ENCODE results near the gene MAGEF1.

Gene MAGEF1, protein sequence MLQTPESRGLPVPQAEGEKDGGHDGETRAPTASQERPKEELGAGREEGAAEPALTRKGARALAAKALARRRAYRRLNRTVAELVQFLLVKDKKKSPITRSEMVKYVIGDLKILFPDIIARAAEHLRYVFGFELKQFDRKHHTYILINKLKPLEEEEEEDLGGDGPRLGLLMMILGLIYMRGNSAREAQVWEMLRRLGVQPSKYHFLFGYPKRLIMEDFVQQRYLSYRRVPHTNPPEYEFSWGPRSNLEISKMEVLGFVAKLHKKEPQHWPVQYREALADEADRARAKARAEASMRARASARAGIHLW

DNA sequence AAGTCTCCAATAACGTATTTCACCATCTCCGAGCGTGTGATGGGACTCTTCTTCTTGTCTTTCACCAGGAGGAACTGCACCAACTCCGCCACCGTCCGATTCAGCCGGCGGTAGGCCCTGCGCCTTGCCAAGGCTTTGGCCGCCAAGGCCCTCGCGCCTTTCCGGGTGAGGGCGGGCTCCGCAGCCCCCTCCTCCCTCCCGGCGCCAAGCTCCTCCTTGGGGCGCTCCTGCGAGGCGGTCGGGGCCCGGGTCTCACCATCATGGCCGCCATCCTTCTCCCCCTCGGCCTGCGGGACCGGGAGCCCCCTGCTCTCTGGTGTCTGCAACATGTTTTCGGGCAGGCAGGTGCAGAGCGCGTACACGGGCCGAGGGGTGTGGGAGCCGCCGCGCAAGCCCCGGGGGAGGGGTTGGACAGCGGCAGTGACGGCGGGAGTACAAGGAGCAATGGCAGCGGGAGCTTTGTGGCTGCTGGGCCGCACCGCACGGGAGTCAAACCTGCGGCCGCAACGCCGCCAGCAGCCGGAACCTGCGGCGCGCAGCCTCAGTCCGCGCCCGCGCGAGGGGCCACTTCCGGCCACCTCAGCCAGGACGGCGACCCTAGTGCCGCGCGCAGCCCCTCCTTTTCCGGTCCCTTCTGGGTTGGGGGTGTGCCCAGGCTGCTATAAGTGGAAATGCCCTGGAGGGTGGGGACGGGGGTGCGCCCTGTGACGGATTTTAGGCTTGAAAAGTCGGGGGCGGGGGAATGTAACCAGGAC is at the start of gene MAGEF1:
MAGEF1 (minus strand) TSS at position 572 of the 755 bp plus-strand sequence; CDS start at position 329, 243 bp downstream.
- DNase-seq: peak; percentile 81

DNA sequence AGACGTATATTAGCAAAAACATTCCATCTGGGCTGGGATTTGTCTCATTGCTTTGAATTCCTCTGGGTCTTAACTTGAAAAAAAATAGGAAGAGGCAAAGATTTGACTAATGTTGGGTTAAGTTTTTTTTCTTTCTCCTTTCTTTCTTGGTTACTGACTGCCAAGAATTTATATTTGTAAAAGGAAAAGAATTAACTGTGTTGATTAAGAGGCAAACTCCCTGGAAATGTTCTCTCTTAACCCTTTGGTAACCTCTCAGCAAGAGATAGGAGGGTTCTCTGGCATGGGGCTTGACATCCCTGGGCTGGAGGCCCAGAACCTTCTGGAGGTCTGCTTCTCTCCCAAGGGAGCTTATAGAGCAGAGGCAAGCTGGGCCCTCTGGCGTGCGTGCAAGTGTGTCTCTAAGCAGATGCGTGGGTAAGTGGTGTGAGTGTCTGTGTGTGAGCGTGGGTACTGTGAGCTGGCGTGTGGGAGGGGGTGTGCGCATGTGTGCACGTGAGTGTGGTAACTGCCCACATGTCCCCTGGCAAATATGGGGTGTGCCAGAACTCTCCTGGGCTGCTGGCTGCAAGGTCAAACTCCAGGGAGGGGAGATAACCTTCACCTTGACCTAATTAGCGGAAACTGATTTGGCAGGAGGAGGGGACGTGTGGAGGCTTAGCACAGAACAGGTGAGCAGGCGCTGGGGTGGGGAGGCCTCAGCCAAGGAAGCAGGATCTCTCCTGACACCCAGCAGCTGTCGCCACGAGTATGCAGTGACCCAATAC is 49.4 kb upstream of the MAGEF1 start:
- no peak for DNase-seq

DNA sequence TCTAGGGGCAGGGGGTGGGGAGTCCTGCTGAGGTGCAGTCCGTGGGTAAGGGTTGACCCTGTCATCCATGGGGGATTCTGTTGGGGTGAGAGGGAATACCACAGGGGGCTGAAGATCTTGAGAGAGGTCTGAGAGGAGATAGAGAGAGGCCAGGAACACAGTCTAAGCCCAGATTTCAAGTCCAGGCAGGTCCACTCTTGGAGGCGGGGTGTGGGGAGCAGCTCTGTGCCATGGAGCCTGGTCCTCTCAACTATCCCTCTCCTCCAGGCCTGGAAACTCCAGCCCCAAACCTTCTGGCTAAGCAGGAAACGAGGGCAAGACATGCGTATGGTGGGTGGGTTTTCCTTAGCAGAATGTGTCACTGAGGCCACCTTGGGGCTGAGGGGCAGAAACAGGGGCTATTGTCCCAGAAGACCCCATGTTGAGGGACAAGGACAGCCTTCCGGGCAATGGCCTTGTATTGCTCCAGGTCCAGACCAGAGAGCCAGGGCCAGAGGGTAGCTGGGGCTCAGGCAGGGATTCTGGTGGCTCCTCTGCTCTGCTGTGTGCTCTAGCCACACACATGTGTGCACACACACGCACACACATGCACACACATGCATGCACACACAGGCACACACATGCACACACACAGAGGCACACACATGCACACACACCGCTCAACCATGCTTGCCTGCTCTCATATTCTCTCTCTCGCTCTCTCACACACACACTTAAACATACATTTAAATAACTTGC is 48.6 kb upstream of the MAGEF1 start:
- DNase-seq: no peak

DNA sequence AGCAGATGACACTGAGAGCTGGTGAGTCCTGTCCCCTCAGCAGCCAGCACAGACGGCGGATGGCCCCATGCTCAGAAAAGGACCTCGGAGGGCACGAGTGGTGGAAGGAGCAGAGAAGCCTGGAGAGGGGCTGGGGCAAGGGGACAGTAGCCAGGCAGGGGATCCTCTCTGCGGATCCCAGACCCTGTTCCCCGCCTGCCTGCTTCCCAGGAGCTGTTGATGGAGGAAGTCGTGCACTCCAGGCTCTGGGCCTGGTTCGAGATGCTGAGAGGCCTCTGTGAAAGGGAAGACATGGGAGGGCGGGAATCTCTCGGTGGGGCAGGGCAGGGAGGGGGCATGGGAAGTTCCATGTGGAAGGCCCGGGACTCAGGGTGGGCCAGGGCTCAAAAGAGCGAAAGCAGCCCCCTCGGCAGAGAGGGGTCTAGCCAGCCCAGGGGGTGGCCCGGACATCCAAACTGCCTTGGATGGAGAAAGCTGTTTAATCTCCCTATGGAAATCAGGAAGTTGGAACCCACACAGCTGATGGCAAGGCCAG is 47.9 kb upstream of the MAGEF1 start:
- DNase-seq: no peak

DNA sequence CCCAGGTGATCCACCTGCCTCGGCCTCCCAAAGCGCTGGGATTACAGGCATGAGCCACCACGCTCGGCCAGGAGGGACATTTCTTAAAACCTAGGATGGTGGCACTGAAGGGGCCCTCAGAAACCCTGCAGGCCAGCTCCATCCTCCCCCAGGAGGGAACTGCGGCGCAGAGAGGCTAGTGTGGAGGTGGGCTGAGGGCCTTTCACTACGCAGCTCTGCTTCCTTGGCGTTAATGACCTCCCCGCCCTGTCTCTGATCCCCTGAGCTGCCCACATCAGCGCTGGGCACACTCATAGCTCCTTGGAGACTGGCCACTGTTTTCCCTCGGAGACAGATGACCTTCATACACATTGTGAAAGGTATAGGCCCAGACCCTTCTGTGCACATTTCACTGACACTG is 46.2 kb upstream of the MAGEF1 start:
- no peak for DNase-seq

DNA sequence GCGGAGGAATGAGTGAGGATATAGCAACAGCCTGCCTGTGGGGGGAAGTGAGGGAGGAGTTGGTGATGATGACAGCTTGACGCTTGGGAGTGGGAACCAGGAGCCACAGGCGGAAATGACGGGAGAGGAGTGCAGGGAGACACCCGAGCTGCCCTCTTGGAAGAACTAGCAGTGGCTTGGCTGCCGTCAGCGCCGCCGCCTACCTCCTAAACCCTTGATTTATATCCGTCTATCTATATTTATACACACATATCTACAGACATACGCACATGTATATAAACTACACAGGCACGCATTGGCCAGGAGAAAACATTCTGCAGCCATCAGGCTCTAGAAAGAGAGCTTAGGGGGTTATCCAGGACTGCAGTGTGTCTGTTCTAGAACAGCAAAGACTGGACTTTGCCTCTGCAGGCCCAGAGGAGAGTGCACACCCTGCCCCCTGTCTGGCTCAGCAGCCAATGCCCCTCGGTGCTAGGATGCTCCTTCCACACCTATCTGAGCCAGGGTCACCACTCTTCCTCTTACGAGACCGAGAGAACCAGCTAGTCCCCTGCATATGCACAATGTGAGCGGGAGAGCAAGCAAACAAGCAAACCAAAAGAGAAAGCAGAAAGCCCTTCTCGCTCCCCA is 45.3 kb upstream of the MAGEF1 start:
- no peak for DNase-seq

DNA sequence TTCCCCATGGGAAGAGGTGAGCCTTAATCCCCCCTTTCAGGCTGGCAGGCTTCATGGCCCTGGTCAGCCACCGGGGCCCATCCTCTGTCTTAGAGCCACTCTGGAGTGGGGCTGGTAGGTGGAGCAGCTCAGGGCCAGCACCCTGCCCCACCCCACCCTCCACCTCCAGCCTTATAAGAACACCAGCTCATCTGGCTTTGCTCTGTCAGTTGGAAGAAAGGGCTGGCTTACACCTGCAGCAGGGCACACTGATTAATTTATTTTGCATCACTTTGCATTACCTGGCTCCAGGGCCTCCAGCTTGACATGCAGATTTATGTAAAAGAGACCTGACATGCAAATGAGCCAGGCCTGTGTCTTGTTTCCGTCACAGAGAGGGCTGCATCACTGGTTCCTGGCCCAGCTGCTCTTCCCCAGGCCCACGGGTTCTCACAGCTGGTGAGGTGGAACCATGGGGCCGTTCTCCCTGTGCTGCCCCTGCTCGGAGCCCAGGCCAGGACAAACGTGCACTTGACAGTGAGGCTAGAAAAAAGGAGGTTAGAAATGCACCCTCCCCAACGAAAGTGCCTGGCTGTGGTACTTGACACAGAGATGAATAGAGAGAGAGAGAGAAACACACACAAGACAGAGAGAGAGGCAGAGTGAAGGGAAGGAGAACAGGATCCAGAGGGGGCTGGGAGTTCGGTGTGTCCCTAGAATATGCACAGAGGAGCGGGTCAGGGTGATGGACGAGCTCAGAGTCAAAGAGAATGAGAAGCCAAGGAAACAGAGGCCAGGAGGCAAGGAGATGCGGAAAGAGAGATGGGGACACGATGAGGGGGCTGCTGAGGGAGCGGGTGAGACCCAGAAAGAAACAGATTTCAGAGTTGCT is 44.5 kb upstream of the MAGEF1 start:
- DNase-seq: no peak

DNA sequence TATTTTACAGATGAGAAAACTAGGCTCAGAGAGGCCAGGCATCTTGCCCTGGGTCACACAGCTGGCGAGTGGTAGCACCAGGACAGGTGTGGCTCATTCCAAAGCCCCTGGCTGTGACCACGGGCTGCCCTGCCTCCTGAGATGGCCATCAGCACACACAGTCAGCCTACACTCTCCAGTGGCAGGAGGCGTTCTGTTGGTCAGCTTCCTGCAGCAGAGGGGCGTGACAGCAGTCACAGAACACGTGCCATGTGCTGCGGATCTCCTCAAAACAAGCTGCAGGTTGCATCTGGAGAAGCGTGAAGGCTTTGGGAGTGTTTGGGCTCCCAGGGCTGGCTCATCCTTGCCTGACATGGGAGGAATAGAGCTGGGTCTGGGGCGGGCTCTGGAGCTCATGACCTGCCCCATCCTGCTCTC is 43.5 kb upstream of the MAGEF1 start:
- no peak for DNase-seq

DNA sequence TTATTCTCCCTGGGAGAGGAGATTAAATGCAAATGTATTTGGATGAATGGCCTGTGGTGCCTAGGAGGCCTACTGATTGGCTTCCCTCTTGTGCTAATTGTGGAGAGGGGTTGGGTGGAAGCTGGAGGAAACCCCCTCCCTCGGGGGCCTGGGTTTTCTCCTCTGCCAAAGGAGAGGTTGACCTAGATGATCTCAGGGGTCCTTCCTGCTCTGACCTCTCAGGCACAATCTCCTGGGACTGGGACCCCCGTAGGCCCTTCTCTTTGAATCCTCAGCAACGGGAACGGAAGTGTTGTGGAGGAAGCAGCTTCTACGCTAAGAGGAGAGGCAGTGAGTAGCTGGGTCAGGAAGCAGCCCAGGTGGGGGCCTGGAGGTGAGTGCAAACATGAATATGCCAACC is 40.5 kb upstream of the MAGEF1 start:
- DNase-seq: no peak

DNA sequence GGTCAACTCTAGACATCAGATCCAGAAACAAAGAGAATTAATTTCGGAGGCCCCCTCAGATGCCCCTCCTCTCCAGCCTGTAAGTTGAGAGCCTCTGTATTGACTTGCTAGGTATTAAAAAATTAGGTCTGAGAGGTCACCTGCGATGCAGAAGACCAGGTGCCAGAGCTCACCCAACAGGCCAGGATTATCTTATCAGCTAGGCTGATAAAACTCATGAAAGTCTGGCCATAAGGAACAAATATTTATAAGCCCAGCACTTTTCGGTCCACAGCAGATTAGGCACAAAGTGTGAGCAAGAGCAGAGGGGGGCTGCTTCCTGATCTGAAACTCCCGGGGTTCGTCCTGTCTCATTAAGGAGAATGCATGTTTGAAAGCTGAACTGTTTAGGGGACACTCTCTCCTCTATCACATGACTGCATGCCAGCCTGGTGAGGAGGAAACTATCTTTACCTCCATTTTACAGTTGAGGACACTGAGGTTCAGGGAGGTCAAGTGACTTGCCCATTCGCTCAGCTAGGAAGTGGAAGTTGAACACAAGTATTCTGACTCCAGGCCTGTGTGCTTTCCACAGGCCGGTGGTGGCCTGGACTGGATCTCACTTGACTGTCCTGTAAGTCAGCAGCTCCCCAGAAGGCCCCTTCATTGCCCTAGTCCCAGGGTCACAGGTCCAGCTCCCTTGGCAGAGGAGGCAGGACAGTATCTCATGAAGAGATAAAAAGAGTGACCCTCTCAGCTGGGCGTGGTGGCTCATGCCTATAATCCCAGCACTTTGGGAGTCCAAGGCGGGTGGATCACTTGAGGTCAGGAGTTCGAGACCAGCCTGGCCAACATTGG is 39.6 kb upstream of the MAGEF1 start:
- no peak for DNase-seq

DNA sequence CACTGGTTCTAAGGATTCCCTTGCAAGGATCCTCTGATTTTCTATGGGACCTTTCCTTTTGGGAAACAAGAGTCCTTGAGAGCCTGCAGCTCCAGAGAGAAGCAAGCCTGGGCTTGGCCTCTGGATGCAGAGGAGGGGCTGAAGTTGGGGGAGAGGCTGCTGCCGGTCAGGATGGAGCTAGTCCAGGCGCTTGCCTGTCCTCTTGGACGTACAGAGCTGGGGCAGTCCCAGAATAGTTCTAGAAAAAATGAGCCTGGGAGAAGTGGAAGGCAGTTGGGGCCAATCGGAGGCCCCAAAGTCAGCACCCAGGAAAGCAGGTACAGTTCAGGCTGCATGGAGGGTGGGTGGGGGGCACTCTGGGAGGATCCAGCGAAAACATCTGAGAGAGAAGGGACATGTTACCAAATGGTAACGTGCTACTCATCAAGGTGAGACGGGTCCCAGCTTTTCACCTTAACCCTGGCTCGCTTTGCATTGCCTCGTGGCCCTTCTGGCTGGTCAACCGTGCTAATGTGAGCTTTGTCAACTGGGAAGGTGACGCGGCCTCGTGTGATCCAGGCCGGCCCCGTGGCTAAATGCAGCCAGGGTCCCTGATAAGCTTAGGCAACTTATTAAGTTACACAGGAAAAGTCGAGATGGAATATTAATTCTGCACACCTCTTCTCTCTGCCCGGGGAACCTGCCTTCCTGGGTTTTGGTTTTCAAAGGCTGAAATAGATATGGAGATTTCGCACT is 38.7 kb upstream of the MAGEF1 start:
- no peak for DNase-seq

DNA sequence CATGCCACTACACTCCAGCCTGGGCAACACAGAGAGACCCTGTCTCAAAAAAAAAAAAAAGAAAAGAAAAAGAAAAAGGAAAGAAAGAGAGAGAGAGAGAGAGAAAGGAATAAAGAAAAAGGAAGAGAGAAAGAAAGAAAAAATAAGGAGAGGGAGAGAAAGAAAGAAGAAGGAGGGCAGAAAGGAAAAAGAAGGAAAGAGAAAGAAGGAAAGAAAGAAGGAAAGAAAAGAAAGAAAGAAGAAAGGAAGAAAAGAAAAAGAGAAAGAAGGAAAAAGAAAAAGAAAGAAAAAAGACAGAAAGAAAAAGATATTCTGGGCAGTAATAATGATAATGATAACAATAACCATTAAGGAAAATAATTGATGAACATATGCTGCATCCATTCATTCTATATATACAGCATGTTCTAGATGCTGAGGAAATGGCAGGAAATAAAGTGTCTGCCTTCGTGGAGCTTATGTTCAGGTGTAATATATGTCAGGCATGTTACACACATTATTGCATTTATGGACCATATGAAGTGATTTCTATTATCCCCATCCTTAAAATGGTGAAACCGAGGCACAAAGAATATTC is 37.4 kb upstream of the MAGEF1 start:
- no peak for DNase-seq

DNA sequence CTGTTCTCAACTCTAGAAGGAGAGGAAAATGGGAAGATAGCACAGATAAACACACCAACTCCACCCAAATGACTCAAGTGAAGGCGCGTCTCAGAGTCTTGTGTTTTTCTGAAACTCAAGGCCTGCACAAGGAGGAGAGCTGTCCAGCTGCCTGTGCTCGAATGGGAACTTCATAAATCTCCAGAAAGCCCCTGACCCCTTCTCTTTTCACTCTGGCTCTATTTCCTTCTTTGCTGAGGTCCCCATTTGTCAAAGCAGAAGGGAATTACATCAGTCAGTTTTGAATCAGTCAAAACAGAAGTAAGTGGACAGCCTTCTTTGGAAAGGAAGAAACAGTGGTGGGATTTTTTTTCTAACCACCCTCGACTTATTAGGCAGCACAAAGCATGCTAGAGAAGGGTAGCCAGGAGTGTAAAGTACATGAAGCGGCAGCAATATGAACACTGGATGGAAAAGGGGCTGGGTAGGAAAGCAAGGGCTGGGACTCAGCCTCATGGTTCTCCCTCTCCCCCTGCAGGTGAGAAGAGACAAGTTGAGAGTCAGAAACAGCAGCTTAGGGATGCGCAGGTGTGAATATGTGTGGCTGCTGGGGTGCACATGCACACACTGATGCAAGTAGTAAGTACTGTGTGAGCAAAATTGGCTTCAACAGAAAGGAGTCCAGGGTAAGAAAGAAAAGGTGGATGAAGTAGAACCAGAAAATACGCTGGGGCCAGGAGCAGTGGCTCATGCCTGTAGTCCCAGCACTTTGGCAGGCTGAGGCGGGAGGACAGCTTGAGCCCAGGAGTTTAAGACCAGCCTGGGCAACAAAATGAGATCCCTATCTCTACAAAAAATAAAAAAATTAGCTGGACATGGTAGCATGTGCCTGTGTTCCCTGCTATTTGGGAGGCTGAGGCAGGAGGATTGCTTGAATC is 36.6 kb upstream of the MAGEF1 start:
- no peak for DNase-seq

DNA sequence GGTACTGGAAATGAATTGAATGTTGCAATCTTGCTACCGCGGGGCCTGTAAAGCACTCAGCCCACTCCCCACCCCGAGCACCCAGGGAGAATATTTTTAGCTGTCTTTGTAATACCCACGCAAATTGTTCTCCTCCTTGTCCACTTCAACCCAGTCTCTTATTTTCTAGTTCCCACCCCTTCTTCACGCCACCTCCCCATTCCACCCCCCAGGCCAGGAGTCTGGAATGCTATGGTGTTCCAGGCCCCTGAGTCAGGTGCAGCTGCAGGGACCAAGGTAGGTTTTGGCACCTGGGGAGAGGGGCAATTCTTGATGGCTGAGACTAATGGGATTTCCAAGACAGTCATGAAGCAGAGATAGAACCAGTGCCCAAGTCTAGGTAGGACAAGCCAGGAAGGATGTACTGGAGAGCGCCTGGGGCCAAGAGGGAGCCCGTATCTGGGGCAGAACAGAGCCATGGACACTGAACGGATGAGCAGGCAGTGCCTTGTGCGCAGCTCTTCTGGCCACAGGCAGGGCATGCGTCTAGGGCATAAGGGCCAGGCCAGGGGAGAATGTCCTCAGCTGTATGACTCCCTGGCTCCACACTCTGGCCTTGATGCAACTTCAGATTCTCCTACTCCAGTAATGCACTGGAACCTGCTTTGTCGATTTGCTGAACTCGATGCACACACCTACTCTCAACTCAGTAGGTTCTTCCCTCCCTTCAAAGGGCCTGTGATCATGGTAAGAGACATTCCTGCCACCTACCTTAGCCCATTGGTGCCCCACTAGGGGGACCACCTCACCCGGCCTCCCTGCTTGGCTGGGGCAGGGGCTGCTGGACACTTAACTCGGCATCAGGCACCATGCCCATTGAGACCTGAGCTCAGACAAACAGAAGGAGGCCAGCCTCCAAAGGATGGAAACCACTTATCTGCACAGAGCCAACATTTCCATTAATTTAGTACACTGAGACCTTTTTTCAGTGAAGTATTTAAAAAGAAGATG is 34.6 kb upstream of the MAGEF1 start:
- DNase-seq: no peak

DNA sequence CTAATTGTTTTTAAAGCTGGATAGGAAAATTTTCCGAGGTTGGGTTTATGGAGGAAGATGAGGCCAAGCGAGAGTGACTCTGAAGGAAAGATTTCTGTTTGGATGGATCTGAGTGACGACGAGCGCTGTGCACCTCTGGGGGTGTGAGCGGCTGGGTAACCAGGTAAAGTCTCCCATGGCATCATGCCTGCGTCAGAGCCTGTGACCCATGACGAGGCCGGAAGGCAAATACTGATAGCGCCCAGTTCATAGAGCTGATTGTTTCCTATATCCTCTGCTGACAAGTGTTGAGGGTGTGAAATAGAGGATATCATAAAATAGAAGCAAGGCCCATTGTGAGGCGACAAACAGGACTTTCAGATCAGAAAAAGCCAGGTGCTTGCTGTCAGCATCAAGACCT is 33.7 kb upstream of the MAGEF1 start:
- no peak for DNase-seq

DNA sequence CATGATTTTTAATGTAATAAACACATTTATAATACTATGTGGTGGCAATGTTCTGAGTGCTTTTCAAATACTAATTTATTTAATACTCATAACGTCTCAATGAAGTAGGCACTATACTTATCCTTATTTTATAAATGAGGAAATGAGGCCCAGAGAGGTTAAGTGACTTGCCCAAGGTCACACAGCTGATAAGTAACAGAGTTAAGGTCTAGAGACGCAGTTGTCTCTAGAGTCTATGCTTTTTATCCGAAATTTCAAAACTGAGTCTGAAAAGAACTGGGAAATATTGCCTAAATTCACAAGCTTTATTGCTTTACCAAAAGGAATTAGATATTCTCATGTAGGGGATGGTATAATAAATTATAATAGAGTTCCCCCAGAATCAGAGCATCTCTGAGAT is 31.4 kb upstream of the MAGEF1 start:
- DNase-seq: no peak

DNA sequence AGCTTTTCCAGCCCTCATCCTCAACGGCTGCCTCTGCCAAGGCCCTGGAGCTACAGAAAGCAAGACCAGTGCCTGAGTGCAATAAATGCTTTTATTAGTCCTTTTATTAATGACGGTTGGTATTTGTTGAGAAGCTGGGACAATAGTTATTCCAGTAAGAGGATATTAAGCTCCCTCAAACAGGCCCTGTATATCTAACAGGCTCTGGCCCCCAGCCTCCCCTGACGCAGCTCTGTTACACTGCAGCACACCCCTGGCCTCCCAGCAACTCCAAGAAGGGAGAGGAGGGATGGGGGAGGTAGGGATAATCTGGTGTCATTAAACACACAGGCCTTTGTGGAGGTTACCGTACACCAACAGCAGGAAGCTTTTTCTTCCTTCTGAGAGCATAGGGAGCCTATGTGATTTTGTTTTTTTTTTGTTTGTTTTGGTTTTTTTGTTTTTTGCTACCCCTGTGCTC is 30.8 kb upstream of the MAGEF1 start:
- no peak for DNase-seq
